Measurements from ENCODE around the gene CFAP54.

The CFAP54 gene

GRCh38 chr12:96452261-96452922 is 37.0 kb upstream of the CFAP54 start:
- Histone ChIP-seq H3K27me3 (ENCODE audit: insufficient read depth, low read length) (no peaks in the 10 kb centered on the region), H3K14ac (ENCODE audit: low read length) (no peak overlapping the region)
- DNase-seq: no peak

GRCh38 chr12:96454396-96454795 is 35.0 kb upstream of the CFAP54 start:
- no peak overlapping the region for H3K4me3 ChIP-seq (ENCODE audit: low read depth, low read length)
- no peak overlapping the region for H3K14ac ChIP-seq (ENCODE audit: low read length)
- H3K9ac ChIP-seq (ENCODE audit: low read length): no peak overlapping the region
- H3K27me3 ChIP-seq (ENCODE audit: insufficient read depth, low read length): no peaks in the 10 kb centered on the region
- H3K9me3 ChIP-seq (ENCODE audit: insufficient read depth, low read depth, low read length): no peaks in the 10 kb centered on the region
- H3K79me1 ChIP-seq (ENCODE audit: low read length): no peaks in the 10 kb centered on the region
- DNase-seq: no peak
- H3K4me2 ChIP-seq (ENCODE audit: low read length): no peak overlapping the region
- no peak overlapping the region for H3K4ac ChIP-seq (ENCODE audit: low read depth, low read length)
- no peak overlapping the region for H3K18ac ChIP-seq (ENCODE audit: low read length)
- H3K27ac ChIP-seq (ENCODE audit: low read depth, low read length): no peak overlapping the region
- no peak overlapping the region for H2AFZ ChIP-seq (ENCODE audit: insufficient read depth, low read length, poor library complexity)
- H4K8ac ChIP-seq (ENCODE audit: low read depth, low read length): no peak overlapping the region
- no peak overlapping the region for H3K23ac ChIP-seq (ENCODE audit: low read length)
- peaks cover 0 to 2% of the 10 kb centered on the region in 2 experiments for H3K4me1 ChIP-seq (ENCODE audit: control insufficient read depth in 1 of 2, insufficient read depth in 2 of 2, low read length in 2 of 2)
- H2BK5ac ChIP-seq (ENCODE audit: low read depth, low read length, poor library complexity): no peak overlapping the region
- no peaks in the 10 kb centered on the region for H3K36me3 ChIP-seq (ENCODE audit: control insufficient read depth in 1 of 2, insufficient read depth in 2 of 2, low read length in 2 of 2)
- no peak overlapping the region for H2BK12ac ChIP-seq (ENCODE audit: low read length)
- H2BK120ac ChIP-seq (ENCODE audit: insufficient read depth, low read length, poor library complexity): no peak overlapping the region
- H4K91ac ChIP-seq (ENCODE audit: low read depth, low read length): no peak overlapping the region
- H3K79me2 ChIP-seq (ENCODE audit: control insufficient read depth, insufficient read depth, low read length, poor library complexity): no peaks in the 10 kb centered on the region
- no peak overlapping the region for H4K12ac ChIP-seq (ENCODE audit: low read depth, low read length)
- H2AK5ac ChIP-seq (ENCODE audit: low read length): no peak overlapping the region

More at GRCh38 chr12:96452261-96452922, 37.0 kb upstream of the CFAP54 start:
- Histone ChIP-seq H4K8ac (ENCODE audit: low read depth, low read length) (no peak overlapping the region), H2AFZ (ENCODE audit: insufficient read depth, low read length, poor library complexity) (no peak overlapping the region), H4K12ac (ENCODE audit: low read depth, low read length) (no peak overlapping the region), H3K36me3 (ENCODE audit: control insufficient read depth in 1 of 2, insufficient read depth in 2 of 2, low read length in 2 of 2) (no peaks in the 10 kb centered on the region), H2BK5ac (ENCODE audit: low read depth, low read length, poor library complexity) (no peak overlapping the region), H3K27ac (ENCODE audit: low read depth, low read length) (no peak overlapping the region), H3K23ac (ENCODE audit: low read length) (no peak overlapping the region), H3K4me1 (ENCODE audit: control insufficient read depth in 1 of 2, insufficient read depth in 2 of 2, low read length in 2 of 2) (no peaks in the 10 kb centered on the region), H3K79me1 (ENCODE audit: low read length) (no peaks in the 10 kb centered on the region), H3K9ac (ENCODE audit: low read length) (no peak overlapping the region), H4K91ac (ENCODE audit: low read depth, low read length) (no peak overlapping the region), H3K4me3 (ENCODE audit: low read depth, low read length) (no peak overlapping the region), H2AK5ac (ENCODE audit: low read length) (no peak overlapping the region), H3K4ac (ENCODE audit: low read depth, low read length) (no peak overlapping the region), H3K18ac (ENCODE audit: low read length) (no peak overlapping the region), H3K79me2 (ENCODE audit: control insufficient read depth, insufficient read depth, low read length, poor library complexity) (no peaks in the 10 kb centered on the region), H2BK12ac (ENCODE audit: low read length) (no peak overlapping the region), H3K4me2 (ENCODE audit: low read length) (no peak overlapping the region), H2BK120ac (ENCODE audit: insufficient read depth, low read length, poor library complexity) (no peak overlapping the region), H3K9me3 (ENCODE audit: insufficient read depth, low read depth, low read length) (no peaks in the 10 kb centered on the region)
- no CpG with 5 or more reads among the region's 3 CpGs for WGBS (ENCODE audit: extremely low coverage, insufficient coverage, insufficient read length)

GRCh38 chr12:96456265-96456974 is 33.0 kb upstream of the CFAP54 start:
- Histone ChIP-seq H3K36me3 (ENCODE audit: control insufficient read depth in 1 of 2, insufficient read depth in 2 of 2, low read length in 2 of 2) (no peaks in the 10 kb centered on the region), H2BK120ac (ENCODE audit: insufficient read depth, low read length, poor library complexity) (no peak overlapping the region), H3K27ac (ENCODE audit: low read depth, low read length) (no peak overlapping the region), H3K14ac (ENCODE audit: low read length) (no peak overlapping the region), H3K4me3 (ENCODE audit: low read depth, low read length) (no peak overlapping the region), H3K23ac (ENCODE audit: low read length) (peak overlapping the region; percentile 64), H2AK5ac (ENCODE audit: low read length) (no peak overlapping the region), H4K12ac (ENCODE audit: low read depth, low read length) (no peak overlapping the region), H3K79me1 (ENCODE audit: low read length) (no peaks in the 10 kb centered on the region), H3K27me3 (ENCODE audit: insufficient read depth, low read length) (no peaks in the 10 kb centered on the region), H2AFZ (ENCODE audit: insufficient read depth, low read length, poor library complexity) (no peak overlapping the region), H3K4me2 (ENCODE audit: low read length) (no peak overlapping the region), H2BK5ac (ENCODE audit: low read depth, low read length, poor library complexity) (no peak overlapping the region), H3K9me3 (ENCODE audit: insufficient read depth, low read depth, low read length) (no peaks in the 10 kb centered on the region), H3K9ac (ENCODE audit: low read length) (no peak overlapping the region), H3K18ac (ENCODE audit: low read length) (no peak overlapping the region), H4K91ac (ENCODE audit: low read depth, low read length) (peak overlapping the region; percentile 52), H3K4ac (ENCODE audit: low read depth, low read length) (no peak overlapping the region), H4K8ac (ENCODE audit: low read depth, low read length) (no peak overlapping the region), H3K79me2 (ENCODE audit: control insufficient read depth, insufficient read depth, low read length, poor library complexity) (no peaks in the 10 kb centered on the region), H2BK12ac (ENCODE audit: low read length) (no peak overlapping the region), H3K4me1 (ENCODE audit: control insufficient read depth in 1 of 2, insufficient read depth in 2 of 2, low read length in 2 of 2) (peaks cover 0 to 2% of the 10 kb centered on the region in 2 experiments)
- WGBS (ENCODE audit: extremely low coverage, insufficient coverage, insufficient read length): 100% methylated on average over 2 of the region's 5 CpGs
- no peak for DNase-seq

GRCh38 chr12:96457191-96457930 is 32.0 kb upstream of the CFAP54 start:
- Histone ChIP-seq H2BK5ac (ENCODE audit: low read depth, low read length, poor library complexity) (peak overlapping the region; percentile 27), H3K4me2 (ENCODE audit: low read length) (no peak overlapping the region), H3K4ac (ENCODE audit: low read depth, low read length) (no peak overlapping the region), H4K91ac (ENCODE audit: low read depth, low read length) (no peak overlapping the region), H3K79me2 (ENCODE audit: control insufficient read depth, insufficient read depth, low read length, poor library complexity) (no peaks in the 10 kb centered on the region), H2AFZ (ENCODE audit: insufficient read depth, low read length, poor library complexity) (no peak overlapping the region), H4K12ac (ENCODE audit: low read depth, low read length) (no peak overlapping the region), H2BK12ac (ENCODE audit: low read length) (peak overlapping the region; percentile 49), H2AK5ac (ENCODE audit: low read length) (peak overlapping the region; percentile 91), H3K27ac (ENCODE audit: low read depth, low read length) (no peak overlapping the region), H4K8ac (ENCODE audit: low read depth, low read length) (peak overlapping the region; percentile 4), H3K9ac (ENCODE audit: low read length) (no peak overlapping the region), H3K18ac (ENCODE audit: low read length) (no peak overlapping the region), H3K79me1 (ENCODE audit: low read length) (no peaks in the 10 kb centered on the region), H3K4me1 (ENCODE audit: control insufficient read depth in 1 of 2, insufficient read depth in 2 of 2, low read length in 2 of 2) (peaks cover 0 to 2% of the 10 kb centered on the region in 2 experiments), H3K23ac (ENCODE audit: low read length) (no peak overlapping the region), H3K27me3 (ENCODE audit: insufficient read depth, low read length) (no peaks in the 10 kb centered on the region), H3K14ac (ENCODE audit: low read length) (no peak overlapping the region), H3K4me3 (ENCODE audit: low read depth, low read length) (no peak overlapping the region), H3K9me3 (ENCODE audit: insufficient read depth, low read depth, low read length) (no peaks in the 10 kb centered on the region), H3K36me3 (ENCODE audit: control insufficient read depth in 1 of 2, insufficient read depth in 2 of 2, low read length in 2 of 2) (no peaks in the 10 kb centered on the region), H2BK120ac (ENCODE audit: insufficient read depth, low read length, poor library complexity) (no peak overlapping the region)
- peak; percentile 39 to 76 for DNase-seq
- no CpG with 5 or more reads among the region's 4 CpGs for WGBS (ENCODE audit: extremely low coverage, insufficient coverage, insufficient read length)

Measured in trophoblast cell (in vitro differentiated cells and primary cell).